NCI-H524 treated with DMSO at 0.1 percent for 48 hours (cell line): ENCODE data around the gene CNFN.

Experiments
- DNase-seq: peaks from one replicate; lab custom pipeline; 2025; lab: John Stamatoyannopoulos, UW

Gene CNFN

DNA sequence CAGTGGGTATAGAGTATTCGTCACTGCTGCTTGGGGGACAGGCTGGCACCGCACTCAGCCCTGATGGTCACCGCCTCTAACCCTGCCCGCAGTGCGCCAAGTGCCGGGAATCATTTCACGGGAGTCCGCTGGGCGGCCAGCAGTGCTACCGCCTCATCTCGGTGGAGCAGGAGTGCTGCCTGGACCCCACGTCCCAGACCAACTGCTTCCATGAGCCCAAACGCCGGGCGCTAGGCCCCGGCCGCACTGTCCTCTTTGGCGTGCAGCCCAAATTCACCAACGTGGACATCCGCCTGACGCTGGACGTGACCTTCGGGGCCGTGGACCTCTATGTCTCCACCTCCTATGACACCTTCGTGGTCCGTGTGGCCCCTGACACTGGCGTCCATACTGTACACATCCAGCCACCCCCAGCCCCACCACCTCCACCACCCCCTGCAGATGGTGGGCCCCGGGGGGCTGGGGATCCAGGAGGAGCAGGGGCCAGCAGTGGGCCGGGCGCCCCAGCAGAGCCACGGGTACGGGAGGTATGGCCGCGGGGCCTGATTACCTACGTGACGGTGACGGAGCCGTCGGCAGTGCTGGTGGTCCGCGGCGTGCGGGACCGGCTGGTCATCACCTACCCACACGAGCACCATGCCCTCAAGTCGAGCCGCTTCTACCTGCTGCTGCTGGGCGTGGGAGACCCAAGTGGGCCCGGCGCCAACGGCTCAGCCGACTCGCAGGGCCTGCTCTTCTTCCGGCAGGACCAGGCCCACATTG, 14.5 kb downstream of the CNFN start:
- no peak for DNase-seq

GRCh38 chr19:42374826-42375376, 15.2 kb downstream of the CNFN start:
- DNase-seq: no peak

DNA sequence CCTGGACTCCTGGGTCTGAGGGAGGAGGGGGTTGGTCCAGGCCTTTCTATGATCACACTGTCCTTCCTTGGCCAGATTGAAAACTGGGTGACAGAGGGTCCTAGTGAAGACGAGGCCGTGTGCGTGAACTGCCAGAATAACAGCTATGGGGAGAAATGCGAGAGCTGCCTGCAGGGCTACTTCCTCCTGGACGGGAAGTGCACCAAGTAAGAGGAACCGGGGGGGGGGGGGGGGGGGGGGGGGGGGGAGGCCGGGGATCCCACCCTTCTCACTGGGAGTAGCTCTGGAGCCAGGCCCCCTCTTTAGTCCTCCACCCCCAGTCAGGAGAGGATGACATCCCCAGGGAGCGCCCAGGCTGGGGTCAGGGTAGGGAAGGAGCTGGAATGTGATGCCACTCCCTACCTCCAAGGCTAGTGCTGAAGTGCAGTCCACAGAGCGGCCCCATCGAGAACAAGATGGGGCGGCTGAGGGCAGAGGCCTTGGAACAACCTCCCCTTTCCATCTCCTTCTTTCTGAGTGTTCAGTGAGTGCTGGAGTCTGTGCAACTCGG, 19.4 kb downstream of the CNFN start:
- DNase-seq: no peak

- DNase-seq: no peak
These were observed 20.0 kb downstream of the CNFN start for GRCh38 chr19:42370068-42370520.

- no peak for DNase-seq
These were observed 20.5 kb downstream of the CNFN start for GRCh38 chr19:42369433-42370067.

DNA sequence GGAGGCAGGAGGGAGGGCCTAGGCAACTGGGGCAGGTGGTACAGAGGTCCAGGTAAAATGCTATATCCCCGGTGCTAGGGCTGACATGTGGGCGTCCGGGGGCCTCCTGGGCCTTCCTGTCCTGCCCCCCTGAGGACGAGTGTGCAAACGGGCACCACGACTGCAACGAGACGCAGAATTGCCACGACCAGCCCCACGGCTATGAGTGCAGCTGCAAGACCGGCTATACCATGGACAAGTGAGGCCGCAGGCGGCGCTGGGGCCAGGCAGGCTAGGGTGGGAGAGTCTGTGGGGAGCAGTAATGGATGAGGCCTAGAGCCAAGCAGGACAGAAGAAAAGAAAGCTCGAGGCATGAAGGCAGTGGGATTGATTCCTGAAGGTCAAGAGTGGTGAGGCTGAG, 21.3 kb downstream of the CNFN start:
- no peak for DNase-seq

GRCh38 chr19:42368360-42368759, 21.7 kb downstream of the CNFN start:
- DNase-seq: no peak

GRCh38 chr19:42367929-42368328, 22.2 kb downstream of the CNFN start:
- DNase-seq: no peak

DNA sequence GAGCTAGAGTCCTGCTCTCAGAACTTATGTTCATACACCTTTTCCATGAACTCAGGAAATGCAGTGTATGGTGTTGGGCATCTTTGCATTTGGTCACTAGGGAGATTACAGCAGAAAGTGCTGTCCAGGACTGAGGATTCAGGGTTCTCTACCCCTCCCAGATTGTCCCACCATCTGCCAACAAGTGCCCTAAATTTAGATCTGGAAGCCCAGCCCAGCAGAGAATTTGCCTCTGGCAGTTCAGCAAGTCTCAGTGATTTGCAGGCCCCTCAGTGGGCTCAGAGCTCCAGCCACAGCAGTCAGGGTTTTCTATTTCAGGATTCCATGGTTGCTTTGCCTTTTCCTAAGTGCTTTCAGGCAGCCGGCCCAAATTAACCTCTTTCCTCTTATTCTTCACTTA, 23.4 kb downstream of the CNFN start:
- DNase-seq: no peak

DNA sequence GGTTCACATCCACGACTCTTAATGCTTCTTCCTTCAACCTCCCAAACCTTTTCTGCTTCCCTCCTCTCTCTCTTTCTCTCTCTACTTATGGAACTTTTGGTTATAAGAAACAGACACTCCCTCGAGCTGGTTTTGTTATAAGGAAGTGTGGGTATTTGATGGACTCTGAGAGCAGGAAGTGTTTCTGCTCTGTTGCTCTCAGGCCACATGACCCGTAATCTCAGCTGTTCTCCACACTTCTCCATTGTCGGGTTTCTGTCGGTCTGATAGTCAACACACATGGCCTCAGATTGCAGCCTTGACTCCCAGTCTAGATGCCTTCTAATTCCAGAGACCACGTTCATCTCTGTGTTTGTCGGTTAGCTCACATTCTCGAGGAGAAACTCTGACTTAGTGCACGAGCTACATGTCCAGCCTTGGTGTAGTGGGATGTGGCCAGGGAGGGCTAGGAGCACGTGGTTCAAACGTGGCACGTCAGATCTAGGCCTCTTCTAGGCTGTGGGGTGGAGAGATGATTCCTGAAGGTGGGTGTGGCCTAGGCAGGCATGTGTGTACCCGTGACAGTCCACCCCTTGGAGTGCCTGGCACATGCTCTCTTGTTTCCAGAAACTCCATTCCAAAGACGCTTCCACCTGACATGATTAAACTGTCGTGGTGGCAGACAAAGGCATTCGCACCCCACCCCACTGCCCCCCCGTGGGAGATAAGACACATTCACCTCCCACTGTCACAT, 26.3 kb downstream of the CNFN start:
- no peak for DNase-seq

DNA sequence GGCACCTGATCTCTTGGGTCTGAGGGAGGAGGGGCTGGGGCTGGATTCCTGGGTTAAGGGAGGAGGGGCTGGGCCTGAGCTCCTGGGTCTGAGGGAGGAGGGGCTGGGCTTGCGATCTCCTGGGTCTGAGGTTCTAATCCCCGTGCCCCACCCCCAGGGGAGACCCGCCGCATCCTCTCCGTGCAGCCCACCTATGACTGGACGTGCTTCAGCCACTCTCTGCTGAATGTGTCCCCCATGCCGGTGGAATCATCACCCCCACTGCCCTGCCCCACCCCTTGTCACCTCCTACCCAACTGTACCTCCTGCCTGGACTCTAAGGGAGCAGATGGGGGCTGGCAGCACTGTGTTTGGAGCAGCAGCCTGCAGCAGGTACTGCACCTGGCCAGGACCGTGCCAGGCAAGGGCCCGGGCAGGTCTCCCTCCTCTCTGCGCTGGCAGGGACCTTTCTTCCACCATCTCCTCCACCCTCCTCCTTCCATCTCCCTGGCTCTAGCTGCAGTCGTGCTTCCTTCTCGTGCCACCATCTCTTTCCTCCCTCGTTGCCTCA, 27.1 kb downstream of the CNFN start:
- DNase-seq: no peak

- DNase-seq: no peak
These were observed 27.8 kb downstream of the CNFN start for GRCh38 chr19:42362342-42362741.

- DNase-seq: no peak
These were observed 28.6 kb downstream of the CNFN start for GRCh38 chr19:42361545-42361910.

- no peak for DNase-seq
These were observed 29.1 kb downstream of the CNFN start for GRCh38 chr19:42360787-42361544.

DNA sequence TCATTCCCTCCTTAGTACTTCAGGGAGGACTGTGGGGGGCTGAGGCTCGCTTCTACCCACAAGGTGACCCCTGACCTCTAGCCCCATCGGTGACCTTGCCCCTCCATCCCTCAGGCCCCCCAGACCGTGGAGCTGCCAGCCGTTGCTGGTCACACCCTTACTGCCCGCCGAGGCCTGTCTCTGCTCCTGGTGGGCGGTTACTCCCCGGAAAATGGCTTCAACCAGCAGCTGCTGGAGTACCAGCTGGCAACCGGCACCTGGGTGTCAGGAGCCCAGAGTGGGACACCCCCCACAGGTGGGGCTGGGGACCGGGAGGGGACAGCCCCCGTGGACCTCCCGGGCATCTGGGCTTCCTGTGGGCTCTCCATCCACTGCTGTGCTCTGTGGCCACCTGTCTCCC, 32.8 kb downstream of the CNFN start:
- no peak for DNase-seq

DNA sequence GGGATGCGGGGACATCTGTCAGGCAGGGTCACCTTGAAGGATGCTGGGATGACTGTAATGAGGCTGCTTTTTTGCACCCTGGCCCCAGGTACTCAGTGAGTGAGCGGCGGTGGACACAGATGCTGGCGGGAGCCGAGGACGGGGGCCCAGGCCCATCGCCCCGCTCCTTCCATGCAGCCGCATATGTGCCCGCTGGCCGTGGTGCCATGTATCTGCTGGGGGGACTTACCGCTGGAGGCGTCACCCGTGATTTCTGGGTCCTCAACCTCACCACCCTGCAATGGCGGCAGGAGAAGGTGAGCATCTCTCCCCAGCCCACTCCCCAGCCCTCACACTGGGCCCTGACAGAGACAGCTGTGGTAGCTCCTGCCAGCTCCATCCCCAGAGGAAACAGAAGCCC, 33.4 kb downstream of the CNFN start:
- no peak for DNase-seq

DNA sequence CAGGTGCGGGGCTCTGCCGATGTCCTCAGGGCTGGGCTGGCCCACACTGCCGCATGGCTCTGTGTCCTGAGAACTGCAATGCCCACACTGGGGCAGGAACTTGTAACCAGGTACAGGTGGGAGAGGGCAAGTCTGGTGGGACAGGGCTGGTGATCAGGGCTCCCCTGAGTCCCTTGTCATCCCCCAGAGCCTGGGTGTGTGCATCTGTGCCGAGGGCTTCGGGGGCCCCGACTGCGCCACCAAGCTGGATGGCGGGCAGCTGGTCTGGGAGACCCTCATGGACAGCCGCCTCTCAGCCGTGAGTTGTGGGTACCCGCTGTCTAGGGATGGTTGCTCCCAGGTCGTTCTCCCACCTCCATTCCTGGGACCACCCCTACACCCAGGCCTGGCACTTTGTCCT, 34.2 kb downstream of the CNFN start:
- DNase-seq: no peak

DNA sequence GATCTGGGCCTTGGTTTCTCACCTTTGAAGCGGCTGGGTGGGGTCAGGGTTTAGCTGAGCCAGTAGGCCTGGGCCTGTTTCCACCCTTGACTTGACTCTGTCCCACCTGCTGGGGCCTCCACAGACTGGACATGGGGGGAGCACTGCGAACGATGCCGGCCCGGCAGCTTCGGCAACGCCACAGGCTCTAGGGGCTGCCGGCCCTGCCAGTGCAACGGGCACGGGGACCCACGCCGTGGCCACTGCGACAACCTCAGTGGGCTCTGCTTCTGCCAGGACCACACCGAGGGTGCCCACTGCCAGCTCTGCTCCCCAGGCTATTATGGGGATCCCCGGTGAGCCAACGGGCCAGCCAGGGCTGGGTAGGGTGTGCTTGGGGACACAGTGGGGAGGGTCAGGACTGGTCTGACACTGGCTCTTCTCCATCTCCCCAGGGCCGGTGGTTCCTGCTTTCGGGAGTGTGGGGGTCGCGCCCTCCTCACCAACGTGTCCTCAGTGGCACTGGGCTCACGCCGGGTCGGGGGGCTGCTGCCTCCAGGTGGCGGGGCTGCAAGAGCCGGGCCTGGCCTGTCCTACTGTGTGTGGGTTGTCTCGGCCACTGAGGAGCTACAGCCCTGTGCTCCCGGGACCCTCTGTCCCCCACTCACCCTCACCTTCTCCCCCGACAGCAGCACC, 36.6 kb downstream of the CNFN start:
- no peak for DNase-seq

DNA sequence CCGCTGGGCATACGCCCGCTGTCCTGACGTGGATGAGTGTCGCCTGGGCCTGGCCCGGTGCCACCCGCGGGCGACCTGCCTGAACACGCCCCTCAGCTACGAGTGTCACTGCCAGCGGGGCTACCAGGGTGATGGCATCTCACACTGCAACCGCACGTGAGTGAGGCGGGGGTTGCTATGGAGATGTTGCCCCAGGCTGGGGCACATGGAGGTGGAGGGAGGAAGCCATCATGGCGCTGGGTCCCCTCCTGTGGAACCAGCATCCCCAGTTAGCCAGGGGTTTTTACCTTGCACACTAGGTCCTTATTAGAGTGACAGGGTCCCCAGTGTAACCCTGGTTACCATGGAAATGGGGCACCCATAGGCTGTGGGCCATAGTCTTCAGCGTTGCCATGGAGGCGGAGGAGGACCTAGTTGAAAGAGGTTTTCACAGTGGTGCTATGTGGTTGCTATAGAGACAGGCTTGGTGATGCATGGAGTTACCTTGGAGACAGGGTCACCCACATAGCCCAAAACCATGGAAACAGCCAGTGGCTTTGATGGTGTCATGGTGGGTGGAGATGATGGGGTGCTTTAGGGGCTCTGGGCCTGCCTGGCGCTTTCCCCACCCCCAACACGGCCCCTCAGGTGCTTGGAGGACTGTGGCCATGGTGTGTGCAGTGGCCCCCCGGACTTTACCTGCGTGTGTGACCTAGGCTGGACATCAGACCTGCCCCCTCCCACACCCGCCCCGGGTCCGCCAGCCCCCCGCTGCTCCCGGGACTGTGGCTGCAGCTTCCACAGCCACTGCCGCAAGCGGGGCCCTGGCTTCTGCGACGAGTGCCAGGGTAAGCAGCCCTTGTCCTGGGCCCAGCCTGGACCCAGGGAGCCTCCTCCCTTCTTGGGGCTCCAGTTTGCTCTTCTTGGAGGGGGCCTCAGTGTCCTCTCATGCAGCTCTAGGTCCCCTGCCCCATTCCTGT, 37.5 kb downstream of the CNFN start:
- DNase-seq: no peak
